Measurements from ENCODE around the gene COPG2.

The COPG2 gene

DNA sequence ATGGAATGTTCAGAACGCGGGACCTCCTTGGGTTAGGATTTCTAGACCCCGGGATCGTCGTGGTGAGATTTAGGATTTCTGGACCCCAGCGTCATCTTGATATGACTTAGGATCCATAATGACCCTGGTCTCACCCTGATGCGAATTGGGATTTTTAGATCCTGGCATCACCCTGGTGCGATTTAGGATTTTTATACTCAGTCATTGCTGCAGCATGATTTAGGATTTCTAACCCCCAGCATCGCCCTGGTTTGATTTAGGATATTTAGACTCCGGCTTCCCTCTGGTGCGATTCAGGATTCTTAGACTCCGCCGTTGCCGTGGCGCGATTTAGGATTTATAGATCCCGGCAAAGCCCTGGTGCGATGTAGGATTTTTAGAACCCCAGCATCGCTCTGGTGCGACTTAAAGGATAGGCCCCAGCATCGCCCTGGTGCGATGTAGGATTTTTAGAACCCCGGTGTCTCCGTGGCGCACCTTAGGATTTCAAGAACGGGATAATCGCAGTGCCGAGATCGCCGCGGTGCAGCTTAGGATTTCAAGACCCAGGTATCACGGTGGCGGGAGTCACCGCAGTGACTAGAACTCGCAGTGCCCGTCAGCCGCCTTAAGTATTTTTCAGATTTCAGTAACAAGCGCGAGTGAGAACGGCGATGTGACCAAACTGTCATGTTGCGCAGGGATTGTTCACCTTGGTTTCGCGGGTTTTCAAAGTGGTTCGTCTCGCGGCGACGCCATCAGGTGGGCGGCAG is 175.8 kb downstream of the COPG2 start:
- no peak for DNase-seq

DNA sequence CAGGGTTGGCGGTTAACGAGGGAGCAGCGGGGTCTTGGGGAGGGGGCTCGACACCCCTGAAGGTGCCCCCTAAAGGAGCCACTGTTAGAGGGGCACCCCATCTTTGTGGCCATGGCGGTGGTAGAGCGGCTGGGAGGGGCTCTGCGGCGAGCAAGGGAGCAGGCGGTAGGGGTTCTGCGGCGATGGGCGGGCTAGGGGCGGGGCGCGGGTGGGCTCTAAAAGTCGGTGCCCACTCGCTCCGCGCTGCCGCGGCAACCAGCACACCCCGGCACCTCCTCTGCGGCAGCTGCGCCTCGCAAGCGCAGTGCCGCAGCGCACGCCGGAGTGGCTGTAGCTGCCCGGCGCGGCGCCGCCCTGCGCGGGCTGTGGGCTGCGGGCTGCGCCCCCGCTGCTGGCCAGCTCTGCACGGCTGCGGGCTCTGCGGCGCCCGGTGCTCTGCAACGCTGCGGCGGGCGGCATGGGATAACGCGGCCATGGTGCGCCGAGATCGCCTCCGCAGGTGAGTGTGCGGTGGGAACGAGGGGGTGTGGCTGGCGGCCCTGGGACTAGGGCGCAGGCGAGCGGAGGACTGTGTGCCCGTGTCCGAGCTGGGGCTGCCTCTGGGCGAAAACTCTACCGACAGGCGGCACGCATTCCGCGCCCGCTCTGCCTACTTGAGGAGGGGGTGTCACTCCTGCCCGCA is 176.6 kb downstream of the COPG2 start, which contains the start of gene MEST:
MEST (plus strand) TSS at position 245 of the 682 bp plus-strand sequence; CDS start at position 474, 229 bp downstream.
- DNase-seq, result peak; percentile 55

DNA sequence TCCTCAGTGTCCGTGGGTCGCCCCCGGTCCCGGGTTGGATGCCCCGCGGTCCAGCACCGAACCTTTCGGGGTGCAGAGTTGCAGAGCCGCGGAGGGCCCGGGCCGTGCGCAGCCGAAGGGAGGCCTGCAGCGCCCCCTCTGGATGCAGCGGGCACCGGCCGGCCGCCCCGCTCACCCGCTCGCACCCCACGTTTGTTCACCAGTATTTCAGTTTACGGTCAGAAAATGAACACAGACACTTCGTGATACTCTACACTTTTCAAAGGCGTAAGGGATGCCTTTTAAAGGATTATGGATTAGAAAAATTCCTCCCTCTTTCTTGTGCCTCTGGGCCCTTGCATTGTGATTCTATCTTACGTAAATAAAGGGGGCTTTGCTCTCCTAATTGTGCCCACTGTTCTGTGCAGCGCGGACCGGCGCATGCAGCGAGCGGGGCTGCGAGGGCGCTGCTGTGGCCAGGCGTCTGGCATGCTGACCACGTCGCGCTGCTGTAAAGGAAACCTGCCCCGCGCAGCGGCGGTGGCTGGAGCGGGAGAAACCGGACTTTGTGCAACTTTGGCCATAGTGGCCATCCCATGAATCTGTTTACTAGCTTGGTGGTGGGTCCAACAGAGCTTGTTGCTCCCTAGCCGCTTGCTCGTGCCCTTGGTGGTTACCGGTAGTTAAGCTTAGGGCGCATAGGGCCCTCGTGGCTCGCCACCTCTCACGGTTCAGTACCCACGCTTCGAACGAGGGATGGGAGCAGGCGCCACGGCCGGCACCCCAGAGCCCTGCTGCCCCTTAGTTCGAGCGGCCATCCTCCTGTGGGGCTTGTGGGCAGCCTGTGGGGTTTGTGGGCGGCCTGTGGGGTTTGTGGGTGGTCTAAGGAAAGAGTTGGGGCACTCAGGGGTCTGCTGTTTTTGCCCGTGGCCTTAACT is 177.4 kb downstream of the COPG2 start:
- DNase-seq, result peak; percentile 42

- peak; percentile 42 for DNase-seq
Measured at GRCh38 chr7:130490311-130490791, 178.2 kb downstream of the COPG2 start.

DNA sequence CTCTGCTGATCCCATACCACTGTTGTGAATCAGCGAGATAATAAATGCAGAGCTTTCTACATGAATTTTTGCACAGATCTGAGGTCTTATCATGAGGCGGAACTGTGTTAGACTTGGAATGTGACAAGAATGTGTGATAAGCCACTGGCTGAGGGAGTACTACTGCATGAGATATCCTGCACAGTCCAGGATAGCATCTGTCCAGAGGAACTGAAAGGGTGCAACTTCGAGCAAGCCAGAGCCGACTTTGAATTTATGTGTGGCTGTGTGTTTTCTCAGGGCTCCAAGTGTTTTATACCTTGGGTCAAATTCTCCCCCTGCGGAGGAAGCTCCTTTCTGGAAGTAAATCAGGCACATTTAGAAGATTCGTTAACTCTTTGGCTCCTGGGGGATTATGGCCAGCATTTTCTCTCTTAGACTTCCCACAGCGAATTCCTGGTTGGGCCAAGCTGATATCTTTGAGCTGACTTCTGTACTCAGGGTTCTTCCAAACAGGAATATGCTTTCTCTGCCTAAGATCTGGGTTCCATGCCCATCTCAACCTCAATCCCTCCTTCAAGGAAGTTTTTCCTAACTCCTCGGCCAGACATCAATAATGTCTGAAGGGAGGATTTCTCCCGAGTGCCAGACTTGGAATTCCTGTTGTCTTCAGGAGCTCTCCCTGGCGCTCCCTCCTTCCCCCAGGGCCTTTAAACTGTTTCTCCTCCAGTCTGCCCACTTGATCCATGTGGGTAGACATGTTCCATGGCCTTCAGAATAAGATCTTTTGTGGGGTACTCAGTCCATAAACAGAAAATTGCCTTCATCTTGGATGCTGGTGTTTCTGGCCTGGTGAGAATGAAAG is 179.2 kb downstream of the COPG2 start:
- peak; percentile 90 for DNase-seq

DNA sequence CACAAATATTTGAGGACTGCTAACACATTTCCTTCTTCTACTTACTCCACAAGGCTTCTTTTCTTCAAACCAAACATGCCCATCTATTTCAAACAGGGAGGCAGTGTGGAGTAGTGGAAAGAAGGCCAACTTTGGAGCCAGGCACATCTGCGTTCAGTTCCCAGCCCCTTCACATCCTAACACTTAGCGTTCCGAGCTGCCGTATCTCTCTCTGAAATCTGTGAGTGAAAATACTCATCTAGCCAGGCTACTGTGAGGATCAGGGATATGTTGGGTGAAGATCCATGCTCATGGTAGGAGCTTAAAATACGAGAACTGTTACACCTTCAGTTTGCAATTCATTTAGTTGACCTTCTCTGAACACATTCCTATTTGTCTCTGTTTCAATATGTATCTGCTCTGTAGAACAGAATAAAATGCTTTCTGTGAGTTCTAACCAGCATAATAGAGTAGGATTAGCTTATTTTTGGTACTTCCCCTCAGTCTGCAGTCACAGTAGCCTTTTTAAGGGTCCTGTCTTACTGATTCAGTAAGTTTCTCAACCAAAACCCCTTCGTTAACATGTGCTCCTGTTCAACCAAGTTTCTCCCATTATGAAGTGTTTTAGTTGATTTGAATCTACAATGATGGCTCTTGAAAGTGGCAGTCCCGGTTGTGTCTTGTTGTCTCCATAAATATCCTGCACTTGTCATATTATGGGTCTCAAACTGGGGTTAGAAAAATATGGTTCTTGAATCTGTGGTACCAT is 180.0 kb downstream of the COPG2 start:
- DNase-seq, result peak; percentile 29

GRCh38 chr7:130486954-130487436 is 181.6 kb downstream of the COPG2 start:
- DNase-seq, result no peak

DNA sequence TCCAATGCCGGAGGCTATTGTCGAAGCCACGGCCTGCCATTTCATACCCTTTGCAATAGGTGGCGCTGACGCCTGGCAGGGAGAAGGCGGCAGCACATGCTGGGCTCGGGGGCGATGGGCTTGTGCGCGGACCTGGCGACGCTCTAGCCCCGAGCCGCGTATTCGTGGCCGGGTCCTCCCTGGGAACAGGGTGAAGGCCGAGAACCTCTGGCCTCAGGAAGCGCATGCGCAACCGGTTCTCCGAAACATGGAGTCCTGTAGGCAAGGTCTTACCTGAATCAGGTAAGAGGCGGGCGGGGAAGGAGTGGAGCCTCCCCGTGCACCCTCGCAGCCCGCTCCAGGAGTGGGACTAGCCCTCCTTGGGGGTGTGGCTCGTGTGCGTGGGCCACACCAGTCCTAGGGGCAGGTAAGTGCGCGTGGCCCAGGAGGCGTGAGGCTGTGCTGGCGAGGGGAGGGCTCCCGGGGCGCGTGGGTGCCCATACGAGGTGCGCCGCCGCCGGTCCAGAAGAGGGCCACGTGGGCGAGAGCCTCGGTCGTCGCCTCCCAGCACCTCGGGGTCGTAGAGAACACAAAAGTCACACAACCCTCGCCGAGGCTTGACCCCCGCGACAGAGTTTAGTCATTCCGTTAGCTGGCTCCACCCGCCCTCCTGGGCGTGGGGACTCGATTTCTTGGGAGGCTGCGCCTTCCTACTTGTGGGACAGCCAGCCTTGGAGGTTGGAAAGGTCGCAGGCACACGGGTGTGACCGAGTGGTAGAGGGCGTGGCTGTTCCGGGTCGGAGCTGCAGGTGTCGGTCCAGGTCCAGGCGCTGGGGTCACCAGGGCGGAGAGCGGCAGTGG is 182.2 kb downstream of the COPG2 start:
- DNase-seq, result no peak

GRCh38 chr7:130485734-130486113 is 182.8 kb downstream of the COPG2 start:
- DNase-seq, result no peak

GRCh38 chr7:130483031-130483430 is 185.5 kb downstream of the COPG2 start:
- no peak for DNase-seq

DNA sequence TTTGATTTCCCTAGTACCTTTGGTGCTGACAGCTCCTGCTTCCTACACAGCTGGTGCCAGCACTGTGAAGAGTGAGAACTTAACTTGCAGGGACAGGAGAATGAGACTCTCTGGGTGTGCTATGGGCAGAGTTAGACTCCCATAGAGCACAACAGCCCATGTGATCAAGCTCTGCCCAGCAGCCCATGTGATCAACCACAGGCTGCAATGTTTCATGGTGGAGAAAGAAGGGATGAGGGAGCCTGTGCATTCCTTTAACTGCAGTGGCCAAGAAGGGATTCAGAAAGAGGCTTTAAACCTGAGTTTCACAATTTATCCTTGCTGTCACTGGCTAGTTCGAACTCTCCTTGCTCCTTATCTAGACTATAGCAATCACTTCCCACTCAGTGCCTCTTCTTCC is 186.7 kb downstream of the COPG2 start:
- no peak for DNase-seq

DNA sequence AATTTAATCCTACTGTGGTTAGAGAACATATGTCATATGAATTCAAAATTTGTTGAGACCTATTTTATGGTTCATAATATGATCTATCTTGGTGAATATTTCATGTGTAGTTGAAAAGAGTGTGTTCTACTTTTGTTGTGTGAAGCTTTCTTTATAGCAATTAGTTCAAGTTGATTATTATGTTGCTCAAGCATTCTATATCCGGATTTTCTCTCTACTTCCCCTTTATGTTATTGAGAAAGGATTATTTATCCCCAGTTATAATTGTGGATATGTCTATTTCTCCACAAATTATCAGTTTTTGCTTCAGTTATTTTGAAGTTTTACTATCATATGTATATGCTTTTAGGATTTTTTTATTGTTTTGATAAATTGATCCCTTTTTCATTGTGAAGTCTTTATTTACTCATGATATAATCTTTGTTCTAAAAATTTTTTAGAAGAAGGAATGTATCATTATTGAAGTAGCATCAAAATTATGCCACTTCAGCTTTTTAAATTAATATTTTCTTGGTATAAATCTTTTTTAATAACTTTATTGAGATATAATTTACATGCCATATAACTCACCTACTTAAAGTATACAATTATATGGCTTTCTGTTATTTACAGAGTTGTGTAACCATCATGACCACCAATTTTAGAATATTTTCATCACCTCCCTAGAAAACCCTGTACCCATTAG is 188.7 kb downstream of the COPG2 start:
- no peak for DNase-seq

DNA sequence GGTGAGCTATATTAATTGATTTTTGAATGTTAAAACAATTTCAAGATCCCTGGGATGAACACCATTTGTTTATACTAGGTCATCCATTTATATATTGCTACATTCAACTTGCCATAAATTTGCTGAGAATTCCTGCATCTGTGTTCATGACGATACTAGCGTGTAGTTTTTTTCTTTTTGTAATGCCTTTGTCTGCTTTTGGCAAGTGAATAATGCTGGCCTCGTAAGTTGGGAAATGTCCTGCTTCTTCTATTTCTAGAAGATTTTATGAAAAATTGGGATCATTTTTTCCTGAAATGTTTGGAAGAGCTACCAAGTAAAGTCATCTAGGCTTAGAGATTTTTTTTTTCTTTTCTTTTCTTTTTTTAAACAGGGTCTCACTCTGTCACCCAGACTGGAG is 189.6 kb downstream of the COPG2 start:
- no peak for DNase-seq

GRCh38 chr7:130476297-130477150 is 192.0 kb downstream of the COPG2 start:
- DNase-seq, result peak; percentile 34

- no peak for DNase-seq
Measured at GRCh38 chr7:130475776-130476175, 192.8 kb downstream of the COPG2 start.

- DNase-seq, result no peak
Measured at GRCh38 chr7:130473876-130474275, 194.7 kb downstream of the COPG2 start.

DNA sequence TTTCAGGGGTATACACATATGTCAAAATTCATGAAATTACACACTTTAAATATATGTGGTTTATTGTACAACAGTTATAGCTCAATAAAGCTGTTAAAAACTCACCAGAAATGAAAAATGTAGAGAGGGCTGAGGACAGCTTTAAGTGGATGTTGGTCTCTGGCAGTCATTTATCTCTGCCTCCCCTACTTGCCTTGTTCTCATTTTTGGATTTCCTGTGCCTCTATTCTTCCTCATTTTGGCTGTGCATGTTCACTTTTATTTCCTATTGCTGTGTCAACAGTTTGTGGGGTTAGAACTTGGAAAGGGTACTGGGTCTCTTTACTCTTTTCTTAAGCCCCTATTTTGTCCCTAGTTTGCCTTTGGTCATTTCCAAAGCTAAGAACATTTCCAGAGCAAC is 195.3 kb downstream of the COPG2 start:
- no peak for DNase-seq

DNA sequence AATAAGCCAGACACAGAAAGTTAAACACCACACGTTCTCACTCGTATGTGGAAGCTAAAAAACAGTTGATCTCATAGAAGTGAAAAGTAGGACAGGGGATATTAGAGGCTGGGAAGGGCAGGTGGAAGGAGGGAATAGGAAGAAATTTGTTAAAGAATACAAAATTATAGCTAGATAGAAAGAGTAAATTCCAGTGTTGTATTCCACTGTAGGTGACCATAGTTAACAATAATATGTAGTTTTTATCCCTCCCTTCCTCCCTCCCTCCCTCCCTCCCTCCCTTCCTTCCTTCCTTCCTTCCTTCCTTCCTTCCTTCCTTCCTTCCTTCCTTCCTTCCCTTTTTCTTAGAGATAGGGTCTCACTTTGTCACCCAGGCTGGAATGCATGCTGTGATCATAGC is 196.6 kb downstream of the COPG2 start:
- DNase-seq, result no peak

DNA sequence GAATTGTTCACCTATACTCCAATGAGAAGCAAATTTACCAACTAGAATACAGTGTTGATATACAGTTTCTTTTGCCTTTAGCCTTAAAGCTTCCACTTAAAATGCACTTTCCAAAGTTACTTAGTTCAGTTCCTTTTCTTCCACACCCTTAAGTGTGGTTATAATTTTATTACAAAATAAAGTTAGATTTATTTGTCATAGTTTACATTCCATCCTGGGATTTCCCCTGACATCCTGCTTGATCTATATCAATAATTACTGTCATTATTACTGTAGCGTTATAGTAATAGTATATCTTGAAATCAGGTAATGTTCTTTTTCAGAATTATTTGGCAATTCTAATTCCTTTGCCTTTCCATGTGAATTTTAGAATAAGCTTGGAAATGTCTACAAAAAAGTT is 199.9 kb downstream of the COPG2 start:
- no peak for DNase-seq
